HG03045 (cell line): Measurements from ENCODE around the gene INKA2.

Experiments
- ATAC-seq: cut with Tn5 transposase; IDR thresholded peaks from one replicate; pipeline ENCODE4 v1.9.1; 2021; ENCODE audit warnings: mild to moderate bottlenecking, moderate library complexity; ENCODE audit not compliant: unreplicated experiment

INKA2 gene

GRCh38 chr1:111734426-111734825 is 4.8 kb downstream of the INKA2 start:
- ATAC-seq = no peak

GRCh38 chr1:111733992-111734341 is 5.2 kb downstream of the INKA2 start:
- ATAC-seq = no peak

GRCh38 chr1:111733183-111733991 is 5.8 kb downstream of the INKA2 start:
- no peak for ATAC-seq

GRCh38 chr1:111732718-111733117 is 6.5 kb downstream of the INKA2 start:
- ATAC-seq = no peak

- no peak for ATAC-seq
Measured at GRCh38 chr1:111731956-111732355, 7.2 kb downstream of the INKA2 start.

GRCh38 chr1:111730706-111731105 is 8.5 kb downstream of the INKA2 start:
- no peak for ATAC-seq

GRCh38 chr1:111729946-111730681 is 9.1 kb downstream of the INKA2 start:
- ATAC-seq = no peak

- ATAC-seq = no peak
Measured at GRCh38 chr1:111729271-111729921, 9.8 kb downstream of the INKA2 start.

- ATAC-seq = no peak
Measured at GRCh38 chr1:111727056-111727455, 12.1 kb downstream of the INKA2 start.

- ATAC-seq = no peak
Measured at GRCh38 chr1:111725192-111725591, 14.0 kb downstream of the INKA2 start.

GRCh38 chr1:111723871-111724270 is 15.3 kb downstream of the INKA2 start:
- ATAC-seq = no peak

- no peak for ATAC-seq
Measured at GRCh38 chr1:111723091-111723806, 15.9 kb downstream of the INKA2 start.

GRCh38 chr1:111720977-111721786 is 18.0 kb downstream of the INKA2 start:
- no peak for ATAC-seq

GRCh38 chr1:111720274-111720976 is 18.8 kb downstream of the INKA2 start:
- ATAC-seq = no peak

- no peak for ATAC-seq
Measured at GRCh38 chr1:111719674-111720132, 19.5 kb downstream of the INKA2 start.

- no peak for ATAC-seq
Measured at GRCh38 chr1:111719135-111719534, 20.1 kb downstream of the INKA2 start.

GRCh38 chr1:111717450-111717849 is 21.7 kb downstream of the INKA2 start:
- no peak for ATAC-seq

- ATAC-seq = no peak
Measured at GRCh38 chr1:111716333-111716732, 22.9 kb downstream of the INKA2 start.

GRCh38 chr1:111709986-111710385 is 29.2 kb downstream of the INKA2 start:
- no peak for ATAC-seq

GRCh38 chr1:111707906-111708305 is 31.3 kb downstream of the INKA2 start:
- no peak for ATAC-seq
